HepG2 (cell line): Measurements from ENCODE around the gene RPS6KB2. TPM values are rescaled to one million over a fixed set of nuclear protein-coding genes. Genes with fewer than 3 reads are reported as not detected.
A peak's percentile ranks its signal among the peaks of the same experiment; 100 is the strongest.

Experiments
- ATAC-seq: fragments of 200-7000 bp; cut with Tn5 transposase; 3 replicates; pipeline ENCODE4 v1.9.1; 2020; ENCODE audit warnings: mild to moderate bottlenecking, moderate library complexity
- BruUV-seq: library from RNA; stranded (reverse); fragments of 400-500 nt; replicated peaks from 2 replicates; lab custom pipeline; 2021; lab: Mats Ljungman, UMichigan
- CTCF ChIA-PET: fragments of 300-600 bp; formaldehyde crosslinking; extraction: SDS; loops from one replicate; lab custom pipeline; 2021; ENCODE audit warnings: low total read pairs, inconsistent platforms, low intra/inter-chr PET ratio; lab: Yijun Ruan, JAX
- POLR2A ChIA-PET: fragments of 350-600 bp; sonication (Branson Sonifier 250); formaldehyde crosslinking; loops from one replicate; lab custom pipeline; 2020; ENCODE audit warnings: antibody characterized with exemption, inconsistent platforms; lab: Yijun Ruan, JAX
- DNase-seq: peaks from one replicate; pipeline ENCODE4 v3.0.0-alpha.2; 2015; ENCODE audit warnings: low spot score
- FAIRE-seq: peaks from 3 replicates; lab custom pipeline; 2011; peaks lifted over from hg19 to GRCh38; lab: Jason Lieb, UNC
- H2AFZ ChIP-seq: one replicate; pipeline ENCODE4 v1.6.1; 2011; ENCODE audit warnings: low read length, inconsistent platforms
- H3K27ac ChIP-seq: fragments of 300-600 bp; 3 replicates; pipeline ENCODE4 v1.8.0; 2011; ENCODE audit warnings: mixed run types, mild to moderate bottlenecking, mixed read lengths, low read length, inconsistent platforms; ENCODE audit not compliant: insufficient read depth; ENCODE audit errors: extremely low read length
- H3K27me3 ChIP-seq, 2 experiments: fragments of 200-600 bp in 1 of 2; 2 replicates in 1 of 2; 3 replicates in 1 of 2; pipeline versions ENCODE4 v1.6.0 to v1.8.0; 2011; ENCODE audit warnings: low read length in 2 of 2, mild to moderate bottlenecking in 2 of 2, moderate library complexity in 2 of 2, inconsistent platforms in 1 of 2; ENCODE audit not compliant: insufficient read depth in 2 of 2, control insufficient read depth in 1 of 2
- H3K36me3 ChIP-seq, 2 experiments: fragments of 200-600 bp in 1 of 2; replicated peaks in 1 of 2; 2 replicates in 1 of 2; 3 replicates in 1 of 2; pipeline versions ENCODE4 v1.5.1 to v1.8.0; 2011; ENCODE audit warnings: low read length in 2 of 2, inconsistent platforms in 1 of 2; ENCODE audit not compliant: insufficient read depth in 2 of 2, control insufficient read depth in 1 of 2
- H3K4me1 ChIP-seq: 2 replicates; pipeline ENCODE4 v1.5.1; 2012; ENCODE audit warnings: low read length, inconsistent platforms; ENCODE audit not compliant: insufficient read depth
- H3K4me2 ChIP-seq: 2 replicates; pipeline ENCODE4 v1.6.0; 2011; ENCODE audit warnings: low read depth, low read length, inconsistent platforms
- H3K4me3 ChIP-seq, 3 experiments: fragments of 200-600 bp in 1 of 3; sonication (generic), shearing (Covaris generic) in 1 of 3; replicated peaks in 1 of 3; 2 replicates each; pipeline ENCODE4 v1.5.1; 2011 to 2016; ENCODE audit warnings: low read length in 3 of 3, inconsistent platforms in 2 of 3, low read depth in 2 of 3, mild to moderate bottlenecking in 2 of 3, control low read depth in 1 of 3, mixed read lengths in 1 of 3; ENCODE audit not compliant: insufficient read depth in 1 of 3
- H3K79me2 ChIP-seq: one replicate; pipeline ENCODE4 v1.6.1; 2011; ENCODE audit warnings: low read length, inconsistent platforms; ENCODE audit not compliant: insufficient read depth
- H3K9ac ChIP-seq: 2 replicates; pipeline ENCODE4 v1.6.0; 2011; ENCODE audit warnings: mild to moderate bottlenecking, low read depth, low read length, inconsistent platforms; ENCODE audit not compliant: insufficient read depth
- H3K9me3 ChIP-seq: 2 replicates; pipeline ENCODE4 v1.5.1; 2012; ENCODE audit warnings: mild to moderate bottlenecking, low read length
- H4K20me1 ChIP-seq: 2 replicates; pipeline ENCODE4 v1.6.0; 2011; ENCODE audit warnings: inconsistent platforms, mild to moderate bottlenecking, low read length, moderate library complexity; ENCODE audit not compliant: insufficient read depth
- AGO2 ChIP-seq: fragments of 200-400 bp; formaldehyde crosslinking; optimal IDR thresholded peaks from 2 replicates; pipeline ENCODE3; 2017; ENCODE audit warnings: mild to moderate bottlenecking, low read depth, low read length, moderate library complexity
- HES4 ChIP-seq: sonication (generic); formaldehyde crosslinking; IDR thresholded peaks from 2 replicates; pipeline ENCODE4 v1.9.0; 2021; ENCODE audit warnings: mild to moderate bottlenecking, missing genetic modification reagents, borderline replicate concordance
- HNRNPL ChIP-seq: fragments of 200-400 bp; formaldehyde crosslinking; IDR thresholded peaks from 2 replicates; pipeline ENCODE4 v1.6.1; 2017; ENCODE audit warnings: mild to moderate bottlenecking, low read depth, low read length
- KDM2A ChIP-seq: sonication (generic); formaldehyde crosslinking; IDR thresholded peaks from 2 replicates; pipeline ENCODE4 v1.4.0; 2020; ENCODE audit warnings: low read depth, missing genetic modification reagents, borderline replicate concordance
- NPAS2 ChIP-seq: sonication (generic); formaldehyde crosslinking; IDR thresholded peaks from 2 replicates; pipeline ENCODE4 v1.8.0; 2022; ENCODE audit warnings: mild to moderate bottlenecking, missing genetic modification reagents, borderline replicate concordance
- SMC3 ChIP-seq: IDR thresholded peaks from 2 replicates; pipeline ENCODE4 v1.6.1; 2011; ENCODE audit warnings: low read length, improper control_type of control experiment
- ZNF563 ChIP-seq: sonication (generic); formaldehyde crosslinking; IDR thresholded peaks from 2 replicates; pipeline ENCODE4 v1.8.0; 2022; ENCODE audit warnings: mild to moderate bottlenecking, moderate library complexity, missing genetic modification reagents
- ZNF703 ChIP-seq: sonication (generic); formaldehyde crosslinking; IDR thresholded peaks from 2 replicates; pipeline ENCODE4 v1.5.1; 2020; ENCODE audit warnings: missing genetic modification reagents, mild to moderate bottlenecking, moderate library complexity, borderline replicate concordance
- ZSCAN21 ChIP-seq: sonication (generic); formaldehyde crosslinking; IDR thresholded peaks from 2 replicates; pipeline ENCODE4 v1.8.0; 2022; ENCODE audit warnings: mild to moderate bottlenecking, missing genetic modification reagents, moderate library complexity, borderline replicate concordance
- WGBS: methylation state at CpG from one replicate; pipeline ENCODE4 v1.1.6; 2017; ENCODE audit warnings: low lambda C conversion rate; 5-methylcytosine and 5-hydroxymethylcytosine counted together
- in situ Hi-C: cut with HindIII; loops from 2 replicates; pipeline ENCODE4 v1.10.0; 2017; ENCODE audit warnings: low pct_unique_long_range_greater_than_20kb; ENCODE audit not compliant: extremely low pct_ligation_motif_present
- intact Hi-C: fragments of 100-400 bp; cut with micrococcal nuclease; formaldehyde crosslinking; loops from one replicate; pipeline ENCODE4 v1.10.0; 2022; ENCODE audit not compliant: unreplicated experiment
- polyA plus RNA-seq, 8 experiments: library from polyadenylated mRNA; depleted of rRNA in 3 of 8; stranded (reverse) in 7 of 8; unstranded in 1 of 8; fragments of >200 nt; fragmentation: Illumina TruSeq in 4 of 8; extraction: Trizol in 4 of 8; gene quantifications; 2 replicates each; pipeline versions ENCODE4 v1.2.1 to v1.2.3, GENCODE V29; 2011 to 2016; ENCODE audit warnings: low read depth in 4 of 8, missing spikeins in 1 of 8, mixed read lengths in 1 of 8; ENCODE audit not compliant: insufficient read depth in 1 of 8
- total RNA-seq, 5 experiments: library from RNA; depleted of rRNA; stranded (reverse); fragments of >200 nt; fragmentation: Illumina TruSeq; extraction: Trizol; gene quantifications; 2 replicates each; pipeline ENCODE4 v1.2.3, GENCODE V29; 2016; ENCODE audit warnings: low read depth in 1 of 5
- TF ChIP-seq, protein P1 (sequence below): IDR thresholded peaks from 2 replicates; pipeline ENCODE4 v1.6.1; 2016; ENCODE audit warnings: control low read depth
- TF ChIP-seq, protein P2 (sequence below): sonication (generic); formaldehyde crosslinking; IDR thresholded peaks from 2 replicates; pipeline ENCODE4 v1.9.0; 2022; ENCODE audit warnings: low read depth, missing genetic modification reagents

Gene RPS6KB2
- total and polyA plus RNA-seq, 2 of the 13 experiments (the other 11 are each of a cell fraction or from before 2014, with no cell fraction given) = 52.9 to 54.8 TPM

DNA sequence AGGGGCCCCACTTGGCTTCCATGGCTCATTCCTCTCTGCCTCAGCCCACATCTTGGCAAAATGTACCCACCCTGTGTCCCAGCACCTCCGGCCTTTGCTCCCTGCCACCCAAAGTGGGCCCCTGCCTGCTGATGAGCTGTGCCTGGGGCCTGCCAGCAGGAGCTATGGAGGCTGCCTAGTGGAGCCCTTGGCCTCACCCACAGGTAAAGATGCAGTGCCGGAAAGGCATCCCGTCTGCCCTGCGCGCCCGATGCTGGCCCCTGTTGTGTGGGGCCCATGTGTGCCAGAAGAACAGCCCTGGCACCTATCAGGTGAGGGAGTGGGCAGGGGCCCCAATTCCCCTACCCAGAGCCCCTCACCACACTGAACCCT is 23.1 kb upstream of the RPS6KB2 start:
- TF ChIP-seq, protein P1, sequence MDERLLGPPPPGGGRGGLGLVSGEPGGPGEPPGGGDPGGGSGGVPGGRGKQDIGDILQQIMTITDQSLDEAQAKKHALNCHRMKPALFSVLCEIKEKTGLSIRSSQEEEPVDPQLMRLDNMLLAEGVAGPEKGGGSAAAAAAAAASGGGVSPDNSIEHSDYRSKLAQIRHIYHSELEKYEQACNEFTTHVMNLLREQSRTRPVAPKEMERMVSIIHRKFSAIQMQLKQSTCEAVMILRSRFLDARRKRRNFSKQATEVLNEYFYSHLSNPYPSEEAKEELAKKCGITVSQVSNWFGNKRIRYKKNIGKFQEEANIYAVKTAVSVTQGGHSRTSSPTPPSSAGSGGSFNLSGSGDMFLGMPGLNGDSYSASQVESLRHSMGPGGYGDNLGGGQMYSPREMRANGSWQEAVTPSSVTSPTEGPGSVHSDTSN (CRISPR knock-in tag) = no peak
- 0 out of 2 replicates have a peak, but pooled peaks have one; percentile 25 for TF ChIP-seq ZSCAN21
- no peak for TF ChIP-seq NPAS2 (CRISPR knock-in tag)
- peak; percentile 88 for TF ChIP-seq HNRNPL
- TF ChIP-seq HES4 = 0 out of 2 replicates have a peak, but pooled peaks have one; percentile 31
- no peak for TF ChIP-seq SMC3
- TF ChIP-seq, protein P2, sequence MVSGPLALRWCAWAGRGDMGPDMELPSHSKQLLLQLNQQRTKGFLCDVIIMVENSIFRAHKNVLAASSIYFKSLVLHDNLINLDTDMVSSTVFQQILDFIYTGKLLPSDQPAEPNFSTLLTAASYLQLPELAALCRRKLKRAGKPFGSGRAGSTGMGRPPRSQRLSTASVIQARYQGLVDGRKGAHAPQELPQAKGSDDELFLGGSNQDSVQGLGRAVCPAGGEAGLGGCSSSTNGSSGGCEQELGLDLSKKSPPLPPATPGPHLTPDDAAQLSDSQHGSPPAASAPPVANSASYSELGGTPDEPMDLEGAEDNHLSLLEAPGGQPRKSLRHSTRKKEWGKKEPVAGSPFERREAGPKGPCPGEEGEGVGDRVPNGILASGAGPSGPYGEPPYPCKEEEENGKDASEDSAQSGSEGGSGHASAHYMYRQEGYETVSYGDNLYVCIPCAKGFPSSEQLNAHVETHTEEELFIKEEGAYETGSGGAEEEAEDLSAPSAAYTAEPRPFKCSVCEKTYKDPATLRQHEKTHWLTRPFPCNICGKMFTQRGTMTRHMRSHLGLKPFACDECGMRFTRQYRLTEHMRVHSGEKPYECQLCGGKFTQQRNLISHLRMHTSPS (CRISPR knock-in tag) = peak; percentile 3; the same call in 1 of the 2 replicates
- TF ChIP-seq ZNF703 = no peak
- peak; percentile 37; the same call in 1 of the 2 replicates for TF ChIP-seq KDM2A (CRISPR knock-in tag)
- peak; percentile 45; the same call in 1 of the 2 replicates for TF ChIP-seq ZNF563 (CRISPR knock-in tag)
- TF ChIP-seq AGO2 = peak; percentile 32
- Histone ChIP-seq H3K9me3 (no peaks in the 10 kb centered on the region), H3K4me2 (peak overlapping the region; percentile 69), H4K20me1 (peaks cover 3% of the 10 kb centered on the region; the same call in 1 of the 2 replicates), H3K27me3 (peaks cover 2 to 4% of the 10 kb centered on the region in 2 experiments; a peak in 1 of 5 replicates), H3K4me3 (peak overlapping the region in 1 of 3 experiments; percentile 57; a peak in 1 of 6 replicates), H3K4me1 (peaks cover 61% of the 10 kb centered on the region), H2AFZ (no peak overlapping the region), H3K27ac (no peak overlapping the region), H3K9ac (no peak overlapping the region), H3K36me3 (peaks cover 0 to 3% of the 10 kb centered on the region in 2 experiments; a peak in 1 of 5 replicates), H3K79me2 (peaks cover 11% of the 10 kb centered on the region)
- ChIA-PET CTCF (no interaction called here), POLR2A (interaction anchor here (4.4 to 6.2 kb wide), 2 partner anchors 15 to 51 kb away, joined by 42 to 78 read pairs; partner anchors contain the start of gene POLD4)
- intact Hi-C loops = no loop called here
- no peak for DNase-seq
- no peak for ATAC-seq
- WGBS = no CpG with 5 or more reads among the region's 6 CpGs
- no TSS peak for BruUV-seq
- FAIRE-seq = no peak
- in situ Hi-C loops = no loop called here
